ENCODE measurements around the gene RAB31.

DNA sequence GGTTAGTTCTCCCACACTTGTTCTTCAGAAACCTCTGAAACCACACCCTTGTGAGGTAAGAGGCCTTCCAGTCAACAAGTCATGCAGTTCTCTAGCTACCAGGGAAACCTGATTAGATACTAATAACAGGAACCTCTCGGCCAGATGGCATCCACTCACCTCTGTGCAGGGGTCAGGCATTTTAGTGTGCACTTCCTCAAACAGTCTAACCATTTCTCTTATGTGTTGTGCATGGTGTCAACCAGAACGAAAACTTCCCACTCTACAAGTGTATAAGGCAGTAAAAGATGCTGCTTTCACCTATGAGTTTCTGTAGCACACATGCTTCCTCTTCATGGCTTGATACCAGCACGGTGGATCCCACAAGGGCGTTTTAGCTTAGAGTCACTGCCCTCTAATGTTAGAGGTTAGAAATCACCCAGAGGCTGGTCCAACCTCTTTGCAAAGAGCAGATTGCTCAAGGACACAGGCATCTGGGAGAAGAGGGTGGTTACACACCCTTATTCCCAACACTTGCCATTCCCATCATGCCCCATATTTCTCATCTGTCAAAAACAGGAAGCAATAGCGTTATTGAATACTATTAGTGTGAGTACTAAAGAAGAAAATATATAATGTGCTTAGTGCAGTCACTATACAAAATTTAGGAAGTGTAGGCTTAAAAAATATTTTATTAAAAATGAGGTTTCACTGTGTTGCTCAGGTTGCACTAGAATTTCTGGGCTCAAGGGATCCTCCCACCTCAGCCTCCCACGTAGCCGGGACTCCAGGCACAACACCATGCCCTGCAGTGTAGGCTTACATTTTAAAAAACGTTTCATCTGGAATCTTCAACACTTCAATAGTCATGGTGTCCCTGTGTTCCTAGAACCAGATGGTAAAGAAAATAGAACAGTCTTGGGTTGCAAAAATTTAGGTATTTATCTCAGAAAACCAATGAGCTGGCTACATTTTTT is 34.5 kb upstream of the RAB31 start:
- TF ChIP-seq, protein P1, sequence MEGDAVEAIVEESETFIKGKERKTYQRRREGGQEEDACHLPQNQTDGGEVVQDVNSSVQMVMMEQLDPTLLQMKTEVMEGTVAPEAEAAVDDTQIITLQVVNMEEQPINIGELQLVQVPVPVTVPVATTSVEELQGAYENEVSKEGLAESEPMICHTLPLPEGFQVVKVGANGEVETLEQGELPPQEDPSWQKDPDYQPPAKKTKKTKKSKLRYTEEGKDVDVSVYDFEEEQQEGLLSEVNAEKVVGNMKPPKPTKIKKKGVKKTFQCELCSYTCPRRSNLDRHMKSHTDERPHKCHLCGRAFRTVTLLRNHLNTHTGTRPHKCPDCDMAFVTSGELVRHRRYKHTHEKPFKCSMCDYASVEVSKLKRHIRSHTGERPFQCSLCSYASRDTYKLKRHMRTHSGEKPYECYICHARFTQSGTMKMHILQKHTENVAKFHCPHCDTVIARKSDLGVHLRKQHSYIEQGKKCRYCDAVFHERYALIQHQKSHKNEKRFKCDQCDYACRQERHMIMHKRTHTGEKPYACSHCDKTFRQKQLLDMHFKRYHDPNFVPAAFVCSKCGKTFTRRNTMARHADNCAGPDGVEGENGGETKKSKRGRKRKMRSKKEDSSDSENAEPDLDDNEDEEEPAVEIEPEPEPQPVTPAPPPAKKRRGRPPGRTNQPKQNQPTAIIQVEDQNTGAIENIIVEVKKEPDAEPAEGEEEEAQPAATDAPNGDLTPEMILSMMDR (IDR thresholded peaks at IDR 0.05) = peak in 2 of 3 donors; percentile 9 to 17
- no peak for TF ChIP-seq POLR2AphosphoS5 (IDR thresholded peaks at IDR 0.05)

Measured in breast epithelium (tissue), 3 donors.